Stimulated activated CD4-positive, alpha-beta T cell treated with anti-CD3 and anti-CD28 coated beads, Interleukin-15, amount 100 ng/mL, for 1 hour (primary cell): Measurements from ENCODE around the gene MACC1.

Experiments
- DNase-seq, 2 donors: peaks; one replicate each; pipeline ENCODE4 v3.0.0-alpha.2; 2020; ENCODE audit warnings: low read depth in 1 of 2, low spot score in 1 of 2

The MACC1 gene

GRCh38 chr7:20232848-20233247, 15.7 kb upstream of the MACC1 start:
- DNase-seq: no peak

GRCh38 chr7:20229646-20230500, 12.7 kb upstream of the MACC1 start:
- DNase-seq: no peak

GRCh38 chr7:20229081-20229480, 11.9 kb upstream of the MACC1 start:
- DNase-seq: no peak

GRCh38 chr7:20228654-20229053, 11.5 kb upstream of the MACC1 start:
- no peak for DNase-seq

- no peak for DNase-seq
These were observed 10.2 kb upstream of the MACC1 start for GRCh38 chr7:20227291-20227795.

- DNase-seq: no peak
These were observed 9.7 kb upstream of the MACC1 start for GRCh38 chr7:20226860-20227259.

- DNase-seq: no peak
These were observed 8.2 kb upstream of the MACC1 start for GRCh38 chr7:20225384-20225783.

- DNase-seq: no peak
These were observed 6.8 kb upstream of the MACC1 start for GRCh38 chr7:20224025-20224424.

GRCh38 chr7:20223356-20223755, 6.2 kb upstream of the MACC1 start:
- DNase-seq: no peak

- DNase-seq: no peak
These were observed 5.1 kb upstream of the MACC1 start for GRCh38 chr7:20222219-20222828.

GRCh38 chr7:20220921-20221547, 3.9 kb upstream of the MACC1 start:
- DNase-seq: no peak

- no peak for DNase-seq
These were observed 3.1 kb upstream of the MACC1 start for GRCh38 chr7:20220293-20220761.

- no peak for DNase-seq
These were observed 2.5 kb upstream of the MACC1 start for GRCh38 chr7:20219446-20220292.

GRCh38 chr7:20219062-20219445, 1.9 kb upstream of the MACC1 start:
- DNase-seq: no peak

GRCh38 chr7:20218279-20218678, 1.1 kb upstream of the MACC1 start:
- DNase-seq: no peak

- DNase-seq: no peak
These were observed 663 bp downstream of the MACC1 start for GRCh38 chr7:20216406-20217036.

- no peak for DNase-seq
These were observed 2.1 kb downstream of the MACC1 start for GRCh38 chr7:20214921-20215669.

GRCh38 chr7:20214132-20214531, 3.1 kb downstream of the MACC1 start:
- DNase-seq: no peak

GRCh38 chr7:20213378-20213777, 3.8 kb downstream of the MACC1 start:
- DNase-seq: no peak

- DNase-seq: no peak
These were observed 5.8 kb downstream of the MACC1 start for GRCh38 chr7:20211376-20211775.
